ENCODE measurements around the gene ME2.
A peak's percentile ranks its signal among the peaks of the same experiment; 100 is the strongest.
"Not testable (repeated sequence)": the region's sequence is repeated elsewhere in the genome, so short reads cannot be mapped to it uniquely, and the experiment has no call there.

ME2 gene

GRCh38 chr18:50878345-50879301 lies at the start of gene ME2:
Gene ME2 (plus strand): TSS chr18:50879118. CDS start chr18:50895821, 16,703 bp downstream.
- H3K27ac ChIP-seq, result peak within 1 kb of the TSS; percentile 75
- TF ChIP-seq CTCF (IDR thresholded peaks at IDR 0.05), result no peak
- no peak for TF ChIP-seq ZFX (IDR thresholded peaks at IDR 0.05; ENCODE audit: borderline replicate concordance)

DNA sequence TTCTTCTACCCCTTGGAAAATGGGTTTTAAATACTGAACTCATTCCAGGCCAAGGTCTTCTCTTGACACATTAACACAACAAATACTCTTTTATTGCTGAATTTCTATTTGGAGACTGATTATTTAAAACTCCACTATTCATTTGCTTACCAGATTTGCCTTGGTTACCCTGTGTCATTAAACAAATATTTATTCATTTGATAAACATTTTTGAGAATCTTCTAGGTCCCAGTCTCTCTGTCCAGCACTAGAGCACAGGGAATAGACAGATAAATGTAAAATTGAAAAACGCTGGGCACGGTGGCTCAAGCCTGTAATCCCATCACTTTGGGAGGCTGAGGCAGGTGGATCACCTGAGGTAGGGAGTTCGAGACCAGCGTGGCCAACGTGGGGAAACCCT lies 49.3 kb upstream of the ME2 start:
- TF ChIP-seq CTCF (IDR thresholded peaks at IDR 0.05) (no peak), ZFX (IDR thresholded peaks at IDR 0.05; ENCODE audit: borderline replicate concordance) (no peak)
- H3K27ac ChIP-seq, result no peak overlapping the region

DNA sequence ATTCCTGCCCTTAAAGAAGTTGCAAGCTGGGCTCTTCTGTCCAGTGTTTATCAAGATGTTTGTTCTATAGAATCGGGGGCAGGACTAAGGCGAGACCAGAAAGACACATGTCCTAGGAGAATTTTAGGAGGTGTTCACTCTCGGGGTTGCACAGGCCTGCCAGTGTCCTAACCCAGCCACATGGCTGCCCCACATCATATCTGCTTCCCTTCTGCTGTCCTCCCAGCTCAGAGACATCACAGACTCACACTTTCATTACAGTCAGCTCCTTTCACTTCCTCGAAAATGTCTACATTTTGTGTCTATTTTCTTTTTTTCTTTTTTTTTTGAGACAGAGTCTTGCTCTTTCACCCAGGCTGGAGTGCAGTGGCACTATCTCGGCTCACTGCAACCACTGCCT lies 48.4 kb upstream of the ME2 start:
- no peak overlapping the region for H3K27ac ChIP-seq
- TF ChIP-seq CTCF (IDR thresholded peaks at IDR 0.05) (no peak), ZFX (IDR thresholded peaks at IDR 0.05; ENCODE audit: borderline replicate concordance) (no peak)

DNA sequence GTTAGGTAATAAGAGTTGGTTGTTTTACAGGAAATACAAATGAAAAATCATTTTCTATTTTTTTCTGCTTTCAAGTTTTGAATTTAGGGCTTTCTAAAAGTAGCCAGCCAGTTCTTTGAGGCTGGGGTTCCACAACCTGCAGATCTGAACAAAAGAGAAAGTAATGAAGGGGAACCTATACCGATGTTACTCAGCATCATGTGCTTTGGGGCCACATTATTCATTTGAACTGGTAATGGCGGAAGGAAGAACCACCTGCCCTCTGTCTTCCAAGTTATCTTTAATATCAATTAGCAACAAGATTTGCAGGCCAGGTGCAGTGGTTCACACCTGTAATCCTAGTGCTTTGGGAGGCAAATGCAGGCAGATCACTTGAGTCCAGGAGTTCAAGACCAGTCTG lies 46.2 kb upstream of the ME2 start:
- TF ChIP-seq CTCF (IDR thresholded peaks at IDR 0.05) (no peak), ZFX (IDR thresholded peaks at IDR 0.05; ENCODE audit: borderline replicate concordance) (no peak)
- no peak overlapping the region for H3K27ac ChIP-seq

DNA sequence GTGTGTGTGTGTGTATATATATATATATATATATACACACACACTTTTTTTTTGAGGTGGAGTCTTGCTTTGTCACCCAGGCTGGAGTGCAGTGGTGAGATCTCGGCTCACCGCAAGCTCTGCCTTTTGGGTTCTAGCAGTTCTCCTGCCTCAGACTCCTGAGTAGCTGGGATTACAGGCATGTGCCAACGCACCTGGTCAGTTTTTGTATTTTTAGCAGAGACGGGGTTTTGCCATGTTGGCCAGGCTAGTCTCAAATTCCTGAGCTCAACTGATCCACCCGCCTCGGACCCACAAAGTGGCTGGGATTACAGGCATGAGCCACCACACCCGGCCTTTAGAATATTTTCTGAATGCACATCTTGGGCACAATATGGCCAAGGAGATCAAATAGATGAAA lies 45.4 kb upstream of the ME2 start:
- not testable (repeated sequence) for H3K27ac ChIP-seq

GRCh38 chr18:50836521-50836957 lies 42.4 kb upstream of the ME2 start:
- no peak for TF ChIP-seq CTCF (IDR thresholded peaks at IDR 0.05)
- H3K27ac ChIP-seq, result no peak overlapping the region

GRCh38 chr18:50839341-50839740 lies 39.6 kb upstream of the ME2 start:
- no peak for TF ChIP-seq CTCF (IDR thresholded peaks at IDR 0.05)
- TF ChIP-seq ZFX (IDR thresholded peaks at IDR 0.05; ENCODE audit: borderline replicate concordance), result no peak
- H3K27ac ChIP-seq, result 0 out of 2 replicates have a peak overlapping the region, but pooled peaks have one; percentile 27
